HAP-1 (cell line): ENCODE data around the gene FN3KRP.

ENCODE experiments used
- DNase-seq, 2 experiments: peaks; one replicate each; pipeline ENCODE4 v3.0.0-alpha.2; 2016 to 2020; ENCODE audit warnings: low spot score in 2 of 2
- H3K27me3 ChIP-seq: fragments of 250-450 bp; sonication (Bioruptor Pico); 2 replicates; pipeline ENCODE4 v1.5.1; 2020; ENCODE audit warnings: low read depth, mild to moderate bottlenecking, moderate library complexity
- H3K36me3 ChIP-seq: fragments of 250-450 bp; sonication (Bioruptor Pico); replicated peaks from 2 replicates; pipeline ENCODE4 v1.5.1; 2020; ENCODE audit warnings: mild to moderate bottlenecking
- H3K4me1 ChIP-seq: fragments of 250-450 bp; sonication (Bioruptor Pico); 2 replicates; pipeline ENCODE4 v1.5.1; 2020; ENCODE audit warnings: mild to moderate bottlenecking
- H3K4me3 ChIP-seq: fragments of 250-450 bp; sonication (Bioruptor Pico); 2 replicates; pipeline ENCODE4 v1.5.1; 2020; ENCODE audit warnings: mild to moderate bottlenecking, moderate library complexity
- H3K9me3 ChIP-seq: fragments of 250-450 bp; sonication (Bioruptor Pico); 2 replicates; pipeline ENCODE4 v1.5.1; 2020; ENCODE audit warnings: mild to moderate bottlenecking, moderate library complexity
- in situ Hi-C: fragments of 300-500 bp; cut with MboI; formaldehyde crosslinking; loops from 3 replicates; pipeline ENCODE4 v1.14.3; 2020; ENCODE audit warnings: low sequenced_read_pairs, inconsistent platforms, mixed read lengths

The FN3KRP gene

GRCh38 chr17:82679586-82680465, 36.7 kb upstream of the FN3KRP start:
- no peak overlapping the region for H3K4me3 ChIP-seq
- H3K36me3 ChIP-seq = no peaks in the 10 kb centered on the region
- 0 out of 2 replicates have a peak, but pooled peaks cover 3% of the 10 kb centered on the region for H3K4me1 ChIP-seq
- DNase-seq = no peak
- H3K9me3 ChIP-seq = peaks cover 13% of the 10 kb centered on the region
- H3K27me3 ChIP-seq = no peaks in the 10 kb centered on the region
- in situ Hi-C loops = no loop called here

- H3K4me1 ChIP-seq = 0 out of 2 replicates have a peak, but pooled peaks cover 3% of the 10 kb centered on the region
- in situ Hi-C loops = no loop called here
- H3K4me3 ChIP-seq = no peak overlapping the region
- no peaks in the 10 kb centered on the region for H3K36me3 ChIP-seq
- no peaks in the 10 kb centered on the region for H3K27me3 ChIP-seq
- peaks cover 13% of the 10 kb centered on the region for H3K9me3 ChIP-seq
- no peak for DNase-seq
Observed at GRCh38 chr17:82681547-82681946, 35.0 kb upstream of the FN3KRP start.

- H3K4me3 ChIP-seq = no peak overlapping the region
- no peaks in the 10 kb centered on the region for H3K27me3 ChIP-seq
- 0 out of 2 replicates have a peak, but pooled peaks cover under 1% of the 10 kb centered on the region for H3K4me1 ChIP-seq
- no peaks in the 10 kb centered on the region for H3K36me3 ChIP-seq
- DNase-seq = no peak
- H3K9me3 ChIP-seq = peaks cover 13% of the 10 kb centered on the region
- in situ Hi-C loops = no loop called here
Observed at GRCh38 chr17:82683534-82683933, 33.0 kb upstream of the FN3KRP start.

- H3K27me3 ChIP-seq = no peaks in the 10 kb centered on the region
- peak in 1 of 2 experiments; percentile 11 for DNase-seq
- H3K9me3 ChIP-seq = peaks cover 13% of the 10 kb centered on the region
- H3K4me3 ChIP-seq = no peak overlapping the region
- in situ Hi-C loops = no loop called here
- no peaks in the 10 kb centered on the region for H3K36me3 ChIP-seq
- H3K4me1 ChIP-seq = no peaks in the 10 kb centered on the region
Observed at GRCh38 chr17:82684228-82684841, 32.2 kb upstream of the FN3KRP start.

- in situ Hi-C loops = no loop called here
Observed at GRCh38 chr17:82685291-82685690, 31.2 kb upstream of the FN3KRP start.

GRCh38 chr17:82686366-82687324, 29.9 kb upstream of the FN3KRP start:
- Histone ChIP-seq H3K4me3 (no peak overlapping the region), H3K36me3 (no peaks in the 10 kb centered on the region), H3K27me3 (no peaks in the 10 kb centered on the region), H3K4me1 (peaks cover 6% of the 10 kb centered on the region), H3K9me3 (peaks cover 6% of the 10 kb centered on the region)
- no peak for DNase-seq
- in situ Hi-C loops = no loop called here

More at GRCh38 chr17:82685291-82685690, 31.2 kb upstream of the FN3KRP start:
- DNase-seq = no peak
- Histone ChIP-seq H3K27me3 (no peaks in the 10 kb centered on the region), H3K36me3 (no peaks in the 10 kb centered on the region), H3K4me3 (no peak overlapping the region), H3K4me1 (no peaks in the 10 kb centered on the region), H3K9me3 (peaks cover 13% of the 10 kb centered on the region)

- Histone ChIP-seq H3K9me3 (peaks cover 2% of the 10 kb centered on the region; the same call in 1 of the 2 replicates), H3K4me3 (no peak overlapping the region), H3K4me1 (peaks cover 7% of the 10 kb centered on the region), H3K36me3 (no peaks in the 10 kb centered on the region), H3K27me3 (no peaks in the 10 kb centered on the region)
- in situ Hi-C loops = no loop called here
- DNase-seq = no peak
Observed at GRCh38 chr17:82687375-82687861, 29.1 kb upstream of the FN3KRP start.

- H3K9me3 ChIP-seq = peaks cover 2% of the 10 kb centered on the region; the same call in 1 of the 2 replicates
- no peak overlapping the region for H3K4me3 ChIP-seq
- peaks cover 7% of the 10 kb centered on the region for H3K4me1 ChIP-seq
- no peaks in the 10 kb centered on the region for H3K27me3 ChIP-seq
- in situ Hi-C loops = no loop called here
- H3K36me3 ChIP-seq = no peaks in the 10 kb centered on the region
- DNase-seq = no peak
Observed at GRCh38 chr17:82687871-82688270, 28.6 kb upstream of the FN3KRP start.

GRCh38 chr17:82689077-82689476, 27.4 kb upstream of the FN3KRP start:
- in situ Hi-C loops = no loop called here
- Histone ChIP-seq H3K36me3 (no peaks in the 10 kb centered on the region), H3K4me1 (peaks cover 7% of the 10 kb centered on the region), H3K27me3 (no peaks in the 10 kb centered on the region), H3K4me3 (no peak overlapping the region), H3K9me3 (no peaks in the 10 kb centered on the region)
- no peak for DNase-seq

GRCh38 chr17:82690786-82691489, 25.6 kb upstream of the FN3KRP start:
- DNase-seq = peak; percentile 75 to 80
- Histone ChIP-seq H3K36me3 (no peaks in the 10 kb centered on the region), H3K9me3 (peaks cover 5% of the 10 kb centered on the region), H3K27me3 (no peaks in the 10 kb centered on the region), H3K4me1 (peaks cover 7% of the 10 kb centered on the region), H3K4me3 (no peak overlapping the region)
- in situ Hi-C loops = no loop called here

- no peak for DNase-seq
- no peaks in the 10 kb centered on the region for H3K36me3 ChIP-seq
- H3K4me3 ChIP-seq = no peak overlapping the region
- in situ Hi-C loops = no loop called here
- H3K27me3 ChIP-seq = no peaks in the 10 kb centered on the region
- H3K4me1 ChIP-seq = peaks cover 7% of the 10 kb centered on the region
- peaks cover 5% of the 10 kb centered on the region for H3K9me3 ChIP-seq
Observed at GRCh38 chr17:82691714-82692113, 24.8 kb upstream of the FN3KRP start.

GRCh38 chr17:82692268-82692667, 24.2 kb upstream of the FN3KRP start:
- H3K36me3 ChIP-seq = no peaks in the 10 kb centered on the region
- DNase-seq = no peak
- no peak overlapping the region for H3K4me3 ChIP-seq
- H3K4me1 ChIP-seq = peaks cover 7% of the 10 kb centered on the region
- H3K9me3 ChIP-seq = peaks cover 5% of the 10 kb centered on the region
- no peaks in the 10 kb centered on the region for H3K27me3 ChIP-seq
- in situ Hi-C loops = no loop called here
